Tibial artery (tissue), 4 donors: ENCODE results near the gene LEAP2.

Experiments
- DNase-seq, 2 donors: peaks; one replicate each; pipeline ENCODE4 v3.0.0-alpha.2; 2019
- H3K27ac ChIP-seq, 2 donors: fragments of 200-600 bp; sonication (generic) in 1 of 2; 1 replicate in 1 of 2; 2 replicates in 1 of 2; pipeline ENCODE4 v1.5.1; 2018 to 2019; ENCODE audit warnings: mild to moderate bottlenecking in 1 of 2
- H3K27me3 ChIP-seq, 2 donors: fragments of 200-600 bp; sonication (generic) in 1 of 2; one replicate each; pipeline versions ENCODE4 v1.5.1 to v1.6.0; 2016 to 2019
- H3K36me3 ChIP-seq, 3 donors: fragments of 200-600 bp; sonication (generic) in 2 of 3; one replicate each; pipeline ENCODE4 v1.5.1; 2016 to 2019; ENCODE audit warnings: mild to moderate bottlenecking in 2 of 3
- H3K4me1 ChIP-seq, 4 donors: fragments of 200-600 bp; sonication (generic) in 2 of 4; 1 replicate in 3 of 4; 2 replicates in 1 of 4; pipeline ENCODE4 v1.5.1; 2016 to 2019
- H3K4me3 ChIP-seq, 2 donors: fragments of 200-600 bp; sonication (generic) in 1 of 2; 1 replicate in 1 of 2; 2 replicates in 1 of 2; pipeline ENCODE4 v1.5.1; 2018 to 2019; ENCODE audit warnings: mild to moderate bottlenecking in 2 of 2
- H3K9me3 ChIP-seq, 3 donors: fragments of 200-600 bp; sonication (generic) in 1 of 3; one replicate each; pipeline ENCODE4 v1.5.1; 2016 to 2019
- CTCF ChIP-seq, 2 experiments: fragments of 200-600 bp in 1 of 2; fragments of 450-650 bp in 1 of 2; IDR thresholded peaks; one replicate each; pipeline ENCODE4 v1.5.1; 2017 to 2019; ENCODE audit warnings: antibody characterized with exemption in 2 of 2, mild to moderate bottlenecking in 1 of 2, moderate library complexity in 1 of 2
- intact Hi-C: fragments of 100-400 bp; cut with DNase I; formaldehyde crosslinking; loops from one replicate; pipeline ENCODE4 v1.15.0; 2023; ENCODE audit warnings: low total_unique reads

Gene LEAP2

GRCh38 chr5:132867046-132867451, 6.4 kb upstream of the LEAP2 start:
- TF ChIP-seq CTCF (IDR thresholded peaks at IDR 0.05) = no peak
- H3K27me3 ChIP-seq = no peaks in the 10 kb centered on the region
- peak overlapping the region; percentile 66 to 70 for H3K4me3 ChIP-seq
- DNase-seq = no peak
- peaks cover 0 to 18% (median 12%) of the 10 kb centered on the region in 4 donors for H3K4me1 ChIP-seq
- peaks cover 5 to 33% (median 29%) of the 10 kb centered on the region in 3 donors for H3K36me3 ChIP-seq
- H3K27ac ChIP-seq = peak overlapping the region; percentile 90 to 95
- no peaks in the 10 kb centered on the region for H3K9me3 ChIP-seq
- intact Hi-C loops = no loop called here

- intact Hi-C loops = no loop called here
- peaks cover 0 to 27% (median 16%) of the 10 kb centered on the region in 4 donors for H3K4me1 ChIP-seq
These were observed 4.7 kb upstream of the LEAP2 start for GRCh38 chr5:132868754-132869153.

GRCh38 chr5:132870801-132871200, 2.7 kb upstream of the LEAP2 start:
- Histone ChIP-seq H3K9me3 (no peaks in the 10 kb centered on the region), H3K36me3 (peaks cover 13 to 45% (median 39%) of the 10 kb centered on the region in 3 donors), H3K27me3 (no peaks in the 10 kb centered on the region), H3K4me1 (peaks cover 0 to 22% (median 14%) of the 10 kb centered on the region in 4 donors), H3K4me3 (no peak overlapping the region), H3K27ac (no peak overlapping the region)
- no peak for DNase-seq
- no peak for TF ChIP-seq CTCF (IDR thresholded peaks at IDR 0.05)
- intact Hi-C loops = no loop called here

More at GRCh38 chr5:132868754-132869153, 4.7 kb upstream of the LEAP2 start:
- Histone ChIP-seq H3K4me3 (no peak overlapping the region), H3K27ac (no peak overlapping the region), H3K9me3 (no peaks in the 10 kb centered on the region), H3K36me3 (peaks cover 8 to 35% (median 32%) of the 10 kb centered on the region in 3 donors), H3K27me3 (no peaks in the 10 kb centered on the region)
- DNase-seq = no peak
- TF ChIP-seq CTCF (IDR thresholded peaks at IDR 0.05) = no peak

- peaks cover 13 to 50% (median 39%) of the 10 kb centered on the region in 3 donors for H3K36me3 ChIP-seq
- H3K9me3 ChIP-seq = no peaks in the 10 kb centered on the region
- TF ChIP-seq CTCF (IDR thresholded peaks at IDR 0.05) = no peak
- no peaks in the 10 kb centered on the region for H3K27me3 ChIP-seq
- intact Hi-C loops = no loop called here
- peaks cover 0 to 28% (median 15%) of the 10 kb centered on the region in 4 donors for H3K4me1 ChIP-seq
- H3K27ac ChIP-seq = no peak overlapping the region
- H3K4me3 ChIP-seq = no peak overlapping the region
- no peak for DNase-seq
These were observed 1.8 kb upstream of the LEAP2 start for GRCh38 chr5:132871459-132872284.

GRCh38 chr5:132872788-132873118, 715 bp upstream of the LEAP2 start:
- H3K9me3 ChIP-seq = no peaks in the 10 kb centered on the region
- no peak for TF ChIP-seq CTCF (IDR thresholded peaks at IDR 0.05)
- peaks cover 0 to 26% (median 6%) of the 10 kb centered on the region in 4 donors for H3K4me1 ChIP-seq
- no peak overlapping the region for H3K27ac ChIP-seq
- H3K36me3 ChIP-seq = peaks cover 13 to 55% (median 38%) of the 10 kb centered on the region in 3 donors
- H3K4me3 ChIP-seq = no peak overlapping the region
- DNase-seq = no peak
- intact Hi-C loops = no loop called here
- no peaks in the 10 kb centered on the region for H3K27me3 ChIP-seq
